Neural progenitor cell (in vitro differentiated cells): ENCODE results near the gene AKAP6.

Experiments
- CTCF ChIP-seq: fragments of 200-600 bp; sonication (generic); IDR thresholded peaks from 2 replicates; pipeline ENCODE4 v1.5.1; 2017; ENCODE audit warnings: antibody characterized with exemption, mild to moderate bottlenecking
- EZH2 ChIP-seq: fragments of 200-600 bp; sonication (generic); IDR thresholded peaks from 2 replicates; pipeline ENCODE4 v1.6.1; 2017; ENCODE audit warnings: antibody characterized with exemption, mild to moderate bottlenecking, moderate library complexity
- EZH2phosphoT487 ChIP-seq: fragments of 200-600 bp; sonication (generic); IDR thresholded peaks from 2 replicates; pipeline ENCODE4 v1.6.1; 2017; ENCODE audit warnings: antibody characterized with exemption

GRCh38 chr14:32339188-32339587, 10.1 kb downstream of the AKAP6 start:
- TF ChIP-seq CTCF (no peak), EZH2phosphoT487 (no peak), EZH2 (no peak)
